VCaP (cell line): ENCODE measurements around the gene CBX1.

ENCODE experiments used
- H3K27ac ChIP-seq: fragments of 450-650 bp; 2 replicates; pipeline ENCODE4 v1.5.1; 2017
- TF ChIP-seq, protein P1 (sequence below): fragments of 450-650 bp; conservative IDR thresholded peaks from 2 replicates; pipeline ENCODE4 v1.5.1; 2017; ENCODE audit warnings: mild to moderate bottlenecking, moderate library complexity

Gene CBX1

DNA sequence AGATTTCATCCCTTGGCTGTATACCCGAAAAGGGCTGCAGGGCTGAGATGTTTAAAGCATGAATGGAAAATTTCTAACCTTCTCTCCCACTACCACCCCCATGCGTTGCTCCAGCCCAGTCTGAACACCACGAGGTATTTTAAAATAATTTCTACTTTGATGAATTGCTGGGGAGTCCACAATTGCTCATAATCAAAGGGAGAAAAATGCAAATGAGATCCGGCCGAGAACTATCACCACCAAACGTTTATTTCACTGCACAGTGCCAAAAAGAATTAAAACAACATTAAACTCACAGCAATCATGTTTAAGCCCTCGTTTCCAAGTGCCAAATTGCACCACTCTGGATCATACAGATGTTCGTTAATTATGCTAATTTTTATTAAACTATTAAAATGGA is 43.0 kb upstream of the CBX1 start:
- H3K27ac ChIP-seq: no peak overlapping the region
- TF ChIP-seq, protein P1, sequence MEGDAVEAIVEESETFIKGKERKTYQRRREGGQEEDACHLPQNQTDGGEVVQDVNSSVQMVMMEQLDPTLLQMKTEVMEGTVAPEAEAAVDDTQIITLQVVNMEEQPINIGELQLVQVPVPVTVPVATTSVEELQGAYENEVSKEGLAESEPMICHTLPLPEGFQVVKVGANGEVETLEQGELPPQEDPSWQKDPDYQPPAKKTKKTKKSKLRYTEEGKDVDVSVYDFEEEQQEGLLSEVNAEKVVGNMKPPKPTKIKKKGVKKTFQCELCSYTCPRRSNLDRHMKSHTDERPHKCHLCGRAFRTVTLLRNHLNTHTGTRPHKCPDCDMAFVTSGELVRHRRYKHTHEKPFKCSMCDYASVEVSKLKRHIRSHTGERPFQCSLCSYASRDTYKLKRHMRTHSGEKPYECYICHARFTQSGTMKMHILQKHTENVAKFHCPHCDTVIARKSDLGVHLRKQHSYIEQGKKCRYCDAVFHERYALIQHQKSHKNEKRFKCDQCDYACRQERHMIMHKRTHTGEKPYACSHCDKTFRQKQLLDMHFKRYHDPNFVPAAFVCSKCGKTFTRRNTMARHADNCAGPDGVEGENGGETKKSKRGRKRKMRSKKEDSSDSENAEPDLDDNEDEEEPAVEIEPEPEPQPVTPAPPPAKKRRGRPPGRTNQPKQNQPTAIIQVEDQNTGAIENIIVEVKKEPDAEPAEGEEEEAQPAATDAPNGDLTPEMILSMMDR: no peak

GRCh38 chr17:48143629-48144028 is 42.4 kb upstream of the CBX1 start:
- TF ChIP-seq, protein P1: no peak
- H3K27ac ChIP-seq: no peak overlapping the region

DNA sequence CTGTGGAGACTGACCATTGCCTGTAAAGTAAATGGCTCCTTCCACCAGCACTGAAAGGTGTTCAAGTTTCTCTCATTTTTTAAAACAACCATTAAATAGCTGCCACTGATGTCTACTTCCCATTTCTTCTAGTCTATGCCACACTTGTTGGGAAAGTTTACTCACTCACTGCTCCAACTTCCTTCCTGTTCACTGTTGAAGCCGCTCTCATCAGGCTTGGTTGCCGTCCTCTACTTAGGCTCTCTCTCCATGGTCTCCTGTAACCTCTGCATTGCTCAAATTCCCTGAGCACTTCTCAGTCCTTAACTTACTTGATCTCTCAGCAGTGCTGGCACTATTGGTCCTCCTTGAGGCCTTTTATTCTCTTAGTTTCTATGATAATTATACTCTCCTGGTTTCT is 38.7 kb upstream of the CBX1 start:
- TF ChIP-seq, protein P1: no peak
- no peak overlapping the region for H3K27ac ChIP-seq

DNA sequence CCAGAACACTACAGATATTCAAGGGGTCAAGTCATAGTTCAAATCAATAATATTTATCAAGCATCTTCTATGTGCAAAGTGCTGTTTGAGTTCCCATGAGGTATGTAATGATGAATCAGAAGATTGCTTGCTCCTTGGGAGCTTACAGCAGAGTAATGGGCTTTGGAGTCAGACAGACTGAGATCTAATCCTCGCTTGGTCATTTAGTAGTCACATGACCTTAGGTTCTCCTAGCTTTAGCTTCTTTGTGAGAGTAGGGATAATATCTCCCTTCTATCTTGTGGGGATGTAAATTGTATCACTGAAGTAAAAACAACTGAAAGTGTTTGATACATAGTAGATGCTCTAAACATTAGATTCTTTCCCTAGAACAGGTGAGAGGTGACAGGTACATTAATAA is 36.4 kb upstream of the CBX1 start:
- TF ChIP-seq, protein P1: no peak
- H3K27ac ChIP-seq: no peak overlapping the region

GRCh38 chr17:48134912-48135480 is 33.7 kb upstream of the CBX1 start:
- TF ChIP-seq, protein P1: peak; percentile 33; the same call in 1 of the 2 replicates
- H3K27ac ChIP-seq: no peak overlapping the region

DNA sequence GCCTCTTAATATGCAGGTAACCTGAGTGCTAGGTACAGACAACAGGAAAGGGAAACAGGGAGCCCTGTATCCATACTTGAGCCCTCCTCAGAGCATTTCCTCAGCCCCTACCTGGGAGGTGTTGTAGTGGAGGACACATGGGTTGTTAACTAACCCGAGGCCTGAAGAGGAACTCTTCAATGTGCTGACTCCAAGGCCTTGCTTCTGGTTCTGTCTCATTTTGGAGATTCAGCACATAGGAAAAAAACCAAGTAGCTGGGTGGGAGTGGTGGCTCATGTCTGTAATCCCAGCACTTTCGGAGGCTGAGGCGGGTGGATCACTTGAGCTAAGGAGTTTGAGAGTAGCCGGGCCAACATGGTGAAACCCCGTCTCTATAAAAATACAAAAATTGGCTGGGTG is 31.1 kb upstream of the CBX1 start:
- no peak overlapping the region for H3K27ac ChIP-seq
- TF ChIP-seq, protein P1: no peak

DNA sequence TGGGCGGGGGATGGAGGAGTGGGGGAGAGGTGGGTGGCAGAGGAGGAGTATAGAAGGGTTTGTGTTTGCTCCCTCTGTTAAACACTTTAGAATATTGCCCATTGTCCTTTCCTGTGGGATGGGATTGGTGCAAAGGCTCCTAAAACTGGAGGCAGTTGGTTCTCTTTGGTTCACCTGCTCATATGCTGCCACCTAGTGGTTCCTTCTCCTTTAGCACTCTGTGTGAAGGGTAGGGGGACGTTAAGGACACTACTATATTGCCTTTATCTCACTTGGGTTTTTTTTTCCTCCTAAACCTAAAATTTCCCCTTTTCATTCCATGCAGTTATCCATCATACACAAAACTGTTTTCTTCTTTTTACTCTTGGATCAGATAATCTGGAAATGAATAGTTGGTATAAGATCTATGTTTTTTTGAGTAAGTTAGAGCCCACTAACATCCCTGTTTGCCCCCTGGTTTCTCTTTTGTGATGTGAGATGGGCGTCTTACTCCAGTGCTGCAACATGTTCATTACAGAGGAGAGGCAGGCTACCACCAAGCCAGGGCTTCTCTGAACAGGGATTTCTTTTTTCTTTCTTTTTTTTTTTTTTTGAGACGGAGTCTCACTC is 30.0 kb upstream of the CBX1 start:
- no peak overlapping the region for H3K27ac ChIP-seq
- TF ChIP-seq, protein P1: peak; percentile 92
